ENCODE results near the gene UBE3A.

Gene UBE3A

DNA sequence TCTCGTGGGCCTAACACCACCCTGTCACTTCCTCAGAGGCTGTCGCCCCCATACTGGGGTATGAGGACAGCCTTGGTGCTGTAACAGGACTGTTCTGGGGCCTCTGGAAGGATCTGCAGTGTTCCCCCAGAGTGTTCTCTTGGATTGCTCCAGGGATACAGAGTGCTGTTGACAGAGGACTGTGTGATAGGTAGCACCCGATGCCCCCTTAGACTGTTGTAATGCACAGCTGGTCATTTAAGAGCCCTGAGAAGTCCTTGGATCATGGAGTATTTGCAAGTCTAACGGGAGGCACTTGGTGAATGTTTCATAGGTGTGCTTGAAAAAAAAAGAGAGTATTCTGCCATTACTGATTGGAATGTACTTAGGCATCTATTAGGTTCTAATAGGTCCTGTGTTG, 35.4 kb upstream of the UBE3A start:
- H3K4me3 ChIP-seq (ENCODE audit: low read length, poor library complexity, severe bottlenecking): no peak overlapping the region
- H3F3A ChIP-seq (ENCODE audit: low read depth): no peaks in the 10 kb centered on the region
- no peak overlapping the region for H3K4me2 ChIP-seq (ENCODE audit: low read depth, low read length, poor library complexity, severe bottlenecking)
- H3K9me3 ChIP-seq (ENCODE audit: insufficient read depth, low read depth, low read length): no peaks in the 10 kb centered on the region; the same call in 1 of the 2 replicates
- no peak overlapping the region for H2AFZ ChIP-seq (ENCODE audit: low read length)
- H3K9me2 ChIP-seq (replicated peaks; ENCODE audit: low read depth, low read length): no peaks in the 10 kb centered on the region
- no peaks in the 10 kb centered on the region for H3K27me3 ChIP-seq (ENCODE audit: insufficient read depth, low read length, poor library complexity, severe bottlenecking)
- H3K4me1 ChIP-seq (ENCODE audit: insufficient read depth, low read length, poor library complexity, severe bottlenecking): no peaks in the 10 kb centered on the region
- no peaks in the 10 kb centered on the region for H3K36me3 ChIP-seq (ENCODE audit: insufficient read depth, low read length)
- no peaks in the 10 kb centered on the region for H3K79me2 ChIP-seq (ENCODE audit: insufficient read depth, low read length)
- no peaks in the 10 kb centered on the region for H4K20me1 ChIP-seq (ENCODE audit: insufficient read depth, low read length, poor library complexity, severe bottlenecking)
- no peak for TF ChIP-seq EZH2phosphoT487 (IDR thresholded peaks at IDR 0.05; ENCODE audit: borderline replicate concordance)
- TF ChIP-seq, protein P1, sequence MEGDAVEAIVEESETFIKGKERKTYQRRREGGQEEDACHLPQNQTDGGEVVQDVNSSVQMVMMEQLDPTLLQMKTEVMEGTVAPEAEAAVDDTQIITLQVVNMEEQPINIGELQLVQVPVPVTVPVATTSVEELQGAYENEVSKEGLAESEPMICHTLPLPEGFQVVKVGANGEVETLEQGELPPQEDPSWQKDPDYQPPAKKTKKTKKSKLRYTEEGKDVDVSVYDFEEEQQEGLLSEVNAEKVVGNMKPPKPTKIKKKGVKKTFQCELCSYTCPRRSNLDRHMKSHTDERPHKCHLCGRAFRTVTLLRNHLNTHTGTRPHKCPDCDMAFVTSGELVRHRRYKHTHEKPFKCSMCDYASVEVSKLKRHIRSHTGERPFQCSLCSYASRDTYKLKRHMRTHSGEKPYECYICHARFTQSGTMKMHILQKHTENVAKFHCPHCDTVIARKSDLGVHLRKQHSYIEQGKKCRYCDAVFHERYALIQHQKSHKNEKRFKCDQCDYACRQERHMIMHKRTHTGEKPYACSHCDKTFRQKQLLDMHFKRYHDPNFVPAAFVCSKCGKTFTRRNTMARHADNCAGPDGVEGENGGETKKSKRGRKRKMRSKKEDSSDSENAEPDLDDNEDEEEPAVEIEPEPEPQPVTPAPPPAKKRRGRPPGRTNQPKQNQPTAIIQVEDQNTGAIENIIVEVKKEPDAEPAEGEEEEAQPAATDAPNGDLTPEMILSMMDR (conservative IDR thresholded peaks at IDR 0.05; ENCODE audit: low read length): no peak
- H3K9ac ChIP-seq (ENCODE audit: low read depth, low read length, poor library complexity, severe bottlenecking): no peak overlapping the region

DNA sequence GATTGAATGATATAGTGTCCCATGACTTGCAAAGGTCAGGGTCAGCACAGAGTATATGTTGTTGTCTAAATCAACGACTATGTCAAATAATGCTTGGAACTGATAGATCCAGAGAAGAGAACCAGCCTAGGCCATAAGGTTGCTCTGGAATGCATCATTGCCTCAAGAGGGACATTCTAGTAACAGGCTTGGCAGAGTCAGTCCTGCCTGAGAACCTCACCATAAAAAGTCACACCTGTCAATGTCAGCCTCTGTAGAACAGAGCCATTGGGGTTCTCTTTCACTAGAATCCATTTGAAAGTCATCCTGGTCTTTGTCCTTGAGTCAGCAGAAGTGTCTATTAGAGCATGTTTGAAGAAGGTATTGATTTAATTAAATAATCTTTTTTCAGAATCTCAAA, 31.4 kb upstream of the UBE3A start:
- Histone ChIP-seq H3K4me3 (ENCODE audit: low read length, poor library complexity, severe bottlenecking) (no peak overlapping the region), H3K4me1 (ENCODE audit: insufficient read depth, low read length, poor library complexity, severe bottlenecking) (no peaks in the 10 kb centered on the region), H3K27me3 (ENCODE audit: insufficient read depth, low read length, poor library complexity, severe bottlenecking) (no peaks in the 10 kb centered on the region), H4K20me1 (ENCODE audit: insufficient read depth, low read length, poor library complexity, severe bottlenecking) (no peaks in the 10 kb centered on the region), H3K9ac (ENCODE audit: low read depth, low read length, poor library complexity, severe bottlenecking) (no peak overlapping the region), H2AFZ (ENCODE audit: low read length) (no peak overlapping the region), H3K9me3 (ENCODE audit: insufficient read depth, low read depth, low read length) (no peaks in the 10 kb centered on the region; the same call in 1 of the 2 replicates), H3K9me2 (replicated peaks; ENCODE audit: low read depth, low read length) (no peaks in the 10 kb centered on the region), H3K36me3 (ENCODE audit: insufficient read depth, low read length) (no peaks in the 10 kb centered on the region), H3K4me2 (ENCODE audit: low read depth, low read length, poor library complexity, severe bottlenecking) (no peak overlapping the region), H3F3A (ENCODE audit: low read depth) (no peaks in the 10 kb centered on the region), H3K79me2 (ENCODE audit: insufficient read depth, low read length) (no peaks in the 10 kb centered on the region)
- no peak for TF ChIP-seq EZH2phosphoT487 (IDR thresholded peaks at IDR 0.05; ENCODE audit: borderline replicate concordance)
- TF ChIP-seq, protein P1 (conservative IDR thresholded peaks at IDR 0.05; ENCODE audit: low read length): no peak

DNA sequence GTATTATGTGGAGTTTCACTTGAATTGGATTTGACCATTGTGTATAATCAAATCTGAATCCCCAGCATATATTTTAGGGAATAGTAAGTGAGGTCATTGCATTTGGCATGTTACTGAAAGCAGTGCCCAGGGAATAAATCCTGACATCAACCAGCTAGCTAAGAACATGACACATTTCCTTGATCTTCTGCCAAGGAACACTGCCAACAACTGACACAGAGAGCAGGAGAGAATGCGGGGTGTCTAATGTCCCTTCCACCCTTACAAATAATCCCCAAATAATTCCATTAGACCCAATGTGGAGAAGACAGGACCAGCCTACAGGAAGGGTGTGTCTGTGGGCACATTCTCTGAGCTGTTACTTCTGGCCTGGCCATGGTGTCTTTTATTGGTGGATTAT, 30.6 kb upstream of the UBE3A start:
- TF ChIP-seq EZH2phosphoT487 (IDR thresholded peaks at IDR 0.05; ENCODE audit: borderline replicate concordance): no peak
- TF ChIP-seq, protein P1 (conservative IDR thresholded peaks at IDR 0.05; ENCODE audit: low read length): no peak
- H3K4me2 ChIP-seq (ENCODE audit: low read depth, low read length, poor library complexity, severe bottlenecking): no peak overlapping the region
- H3K9me3 ChIP-seq (ENCODE audit: insufficient read depth, low read depth, low read length): no peaks in the 10 kb centered on the region; the same call in 1 of the 2 replicates
- H3K79me2 ChIP-seq (ENCODE audit: insufficient read depth, low read length): no peaks in the 10 kb centered on the region
- no peaks in the 10 kb centered on the region for H3K27me3 ChIP-seq (ENCODE audit: insufficient read depth, low read length, poor library complexity, severe bottlenecking)
- H3K36me3 ChIP-seq (ENCODE audit: insufficient read depth, low read length): no peaks in the 10 kb centered on the region
- no peaks in the 10 kb centered on the region for H3K9me2 ChIP-seq (replicated peaks; ENCODE audit: low read depth, low read length)
- no peak overlapping the region for H3K4me3 ChIP-seq (ENCODE audit: low read length, poor library complexity, severe bottlenecking)
- H3K4me1 ChIP-seq (ENCODE audit: insufficient read depth, low read length, poor library complexity, severe bottlenecking): peaks cover 6% of the 10 kb centered on the region
- H3F3A ChIP-seq (ENCODE audit: low read depth): no peaks in the 10 kb centered on the region
- no peak overlapping the region for H3K9ac ChIP-seq (ENCODE audit: low read depth, low read length, poor library complexity, severe bottlenecking)
- H2AFZ ChIP-seq (ENCODE audit: low read length): no peak overlapping the region
- H4K20me1 ChIP-seq (ENCODE audit: insufficient read depth, low read length, poor library complexity, severe bottlenecking): no peaks in the 10 kb centered on the region

Data from Loucy (cell line).